Loucy (cell line): ENCODE data around the gene TSPEAR.

Experiments
- H2AFZ ChIP-seq: fragments of 200-600 bp; sonication (generic); 2 replicates; pipeline ENCODE4 v1.6.0; 2016; ENCODE audit warnings: antibody characterized with exemption, mild to moderate bottlenecking, low read length, moderate library complexity
- H3F3A ChIP-seq: fragments of 200-600 bp; 2 replicates; pipeline ENCODE4 v1.6.0; 2016; ENCODE audit warnings: antibody characterized with exemption, low read depth, mild to moderate bottlenecking
- H3K27me3 ChIP-seq: fragments of 200-600 bp; sonication (generic); 2 replicates; pipeline ENCODE4 v1.6.1; 2014; ENCODE audit warnings: low read length, mild to moderate bottlenecking; ENCODE audit not compliant: insufficient read depth, poor library complexity, severe bottlenecking
- H3K36me3 ChIP-seq: fragments of 200-600 bp; sonication (generic); 2 replicates; pipeline ENCODE4 v1.6.1; 2016; ENCODE audit warnings: low read length; ENCODE audit not compliant: insufficient read depth
- H3K4me1 ChIP-seq: fragments of 200-600 bp; sonication (generic); 2 replicates; pipeline ENCODE4 v1.5.1; 2014; ENCODE audit warnings: low read length, mild to moderate bottlenecking; ENCODE audit not compliant: insufficient read depth, poor library complexity, severe bottlenecking
- H3K4me2 ChIP-seq: fragments of 200-600 bp; sonication (generic); 2 replicates; pipeline ENCODE4 v1.6.0; 2014; ENCODE audit warnings: antibody characterized with exemption, low read length, low read depth, mild to moderate bottlenecking; ENCODE audit not compliant: poor library complexity, severe bottlenecking
- H3K4me3 ChIP-seq: fragments of 200-600 bp; sonication (generic); 2 replicates; pipeline ENCODE4 v1.5.1; 2014; ENCODE audit warnings: low read length, mild to moderate bottlenecking, mixed read lengths; ENCODE audit not compliant: poor library complexity, severe bottlenecking
- H3K79me2 ChIP-seq: fragments of 200-600 bp; sonication (generic); 2 replicates; pipeline ENCODE4 v1.6.1; 2014; ENCODE audit warnings: low read length; ENCODE audit not compliant: insufficient read depth
- H3K9ac ChIP-seq: fragments of 200-600 bp; sonication (generic); 2 replicates; pipeline ENCODE4 v1.6.0; 2014; ENCODE audit warnings: mild to moderate bottlenecking, low read depth, low read length, moderate library complexity; ENCODE audit not compliant: poor library complexity, severe bottlenecking
- H3K9me2 ChIP-seq: fragments of 200-600 bp; sonication (generic); replicated peaks from 2 replicates; pipeline ENCODE4 v1.6.1; 2016; ENCODE audit warnings: low read depth, low read length, mixed read lengths
- H3K9me3 ChIP-seq: fragments of 200-600 bp; sonication (generic); 2 replicates; pipeline ENCODE4 v1.6.1; 2014; ENCODE audit warnings: mild to moderate bottlenecking, antibody characterized with exemption, low read length, low read depth; ENCODE audit not compliant: insufficient read depth
- H4K20me1 ChIP-seq: fragments of 200-600 bp; sonication (generic); 2 replicates; pipeline ENCODE4 v1.6.0; 2014; ENCODE audit warnings: antibody characterized with exemption, low read length, mild to moderate bottlenecking; ENCODE audit not compliant: insufficient read depth, poor library complexity, severe bottlenecking
- CTCF ChIP-seq: fragments of 200-600 bp; sonication (generic); conservative IDR thresholded peaks from 2 replicates; pipeline ENCODE4 v1.5.1; 2014; ENCODE audit warnings: mild to moderate bottlenecking, antibody characterized with exemption, low read length
- EZH2phosphoT487 ChIP-seq: fragments of 200-600 bp; IDR thresholded peaks from 2 replicates; pipeline ENCODE4 v1.6.1; 2018; ENCODE audit warnings: antibody characterized with exemption, mild to moderate bottlenecking, moderate library complexity, borderline replicate concordance

TSPEAR gene

GRCh38 chr21:44525391-44526095 lies 185.8 kb downstream of the TSPEAR start:
- Histone ChIP-seq H3K4me3 (no peak overlapping the region), H2AFZ (no peak overlapping the region), H3K4me2 (no peak overlapping the region), H4K20me1 (no peaks in the 10 kb centered on the region), H3K9me2 (no peaks in the 10 kb centered on the region), H3K4me1 (no peaks in the 10 kb centered on the region), H3K27me3 (no peaks in the 10 kb centered on the region), H3K9ac (no peak overlapping the region), H3K79me2 (no peaks in the 10 kb centered on the region), H3K36me3 (no peaks in the 10 kb centered on the region), H3F3A (no peaks in the 10 kb centered on the region), H3K9me3 (peaks cover 11% of the 10 kb centered on the region; the same call in 1 of the 2 replicates)
- TF ChIP-seq EZH2phosphoT487 (no peak), CTCF (no peak)

- Histone ChIP-seq H3K4me1 (no peaks in the 10 kb centered on the region), H3K79me2 (no peaks in the 10 kb centered on the region), H3F3A (no peaks in the 10 kb centered on the region), H3K4me3 (no peak overlapping the region), H3K9ac (no peak overlapping the region), H3K27me3 (no peaks in the 10 kb centered on the region), H2AFZ (no peak overlapping the region), H3K36me3 (no peaks in the 10 kb centered on the region), H4K20me1 (no peaks in the 10 kb centered on the region), H3K9me3 (peaks cover 11% of the 10 kb centered on the region; the same call in 1 of the 2 replicates), H3K4me2 (no peak overlapping the region), H3K9me2 (no peaks in the 10 kb centered on the region)
- TF ChIP-seq EZH2phosphoT487 (no peak), CTCF (no peak)
These were observed 186.7 kb downstream of the TSPEAR start for GRCh38 chr21:44524414-44525371.

- H3K36me3 ChIP-seq = no peaks in the 10 kb centered on the region
- H3K9me2 ChIP-seq = no peaks in the 10 kb centered on the region
- no peak overlapping the region for H3K4me3 ChIP-seq
- peaks cover 11% of the 10 kb centered on the region; the same call in 1 of the 2 replicates for H3K9me3 ChIP-seq
- no peak overlapping the region for H3K4me2 ChIP-seq
- H3F3A ChIP-seq = no peaks in the 10 kb centered on the region
- no peaks in the 10 kb centered on the region for H3K27me3 ChIP-seq
- H4K20me1 ChIP-seq = no peaks in the 10 kb centered on the region
- H3K4me1 ChIP-seq = no peaks in the 10 kb centered on the region
- H3K79me2 ChIP-seq = no peaks in the 10 kb centered on the region
- TF ChIP-seq EZH2phosphoT487 (no peak), CTCF (no peak)
- no peak overlapping the region for H2AFZ ChIP-seq
- no peak overlapping the region for H3K9ac ChIP-seq
These were observed 187.6 kb downstream of the TSPEAR start for GRCh38 chr21:44523567-44524413.
